K562 (cell line): ENCODE data around the gene ARFRP1. TPM values are rescaled to one million over a fixed set of nuclear protein-coding genes. Genes with fewer than 3 reads are reported as not detected.
A peak's percentile ranks its signal among the peaks of the same experiment; 100 is the strongest.

Experiments
- ATAC-seq: fragments of 200-7000 bp; cut with Tn5 transposase; 3 replicates; pipeline ENCODE4 v1.9.1; 2020; ENCODE audit warnings: moderate library complexity
- BruUV-seq: library from RNA; stranded (reverse); fragments of 400-500 nt; replicated peaks from 2 replicates; lab custom pipeline; 2021; lab: Mats Ljungman, UMichigan
- CTCF ChIA-PET: fragments of 300-600 bp; formaldehyde crosslinking; extraction: SDS; loops from one replicate; lab custom pipeline; 2021; ENCODE audit warnings: low intra/inter-chr PET ratio; lab: Yijun Ruan, JAX
- POLR2A ChIA-PET: fragments of 300-600, 350-650 bp; sonication (Branson Sonifier 250); formaldehyde crosslinking; extraction: SDS; loops from one replicate; lab custom pipeline; 2021; ENCODE audit warnings: antibody characterized with exemption, inconsistent platforms; lab: Yijun Ruan, JAX
- DNase-seq, 4 experiments: peaks; one replicate each; pipeline versions ENCODE4 v3.0.0 to v3.0.0-alpha.2; 2011 to 2018; ENCODE audit warnings: low spot score in 3 of 4, mixed read lengths in 3 of 4; ENCODE audit errors: extremely low read depth in 1 of 4
- FAIRE-seq: peaks from 2 replicates; lab custom pipeline; 2011; peaks lifted over from hg19 to GRCh38; lab: Jason Lieb, UNC
- H2AFZ ChIP-seq: 2 replicates; pipeline ENCODE4 v1.6.0; 2011; ENCODE audit warnings: low read depth, low read length, control low read depth, inconsistent platforms
- H3K27ac ChIP-seq: fragments of 200-600 bp; 3 replicates; pipeline ENCODE4 v1.8.0; 2011; ENCODE audit warnings: low read depth, mild to moderate bottlenecking, control low read depth, inconsistent platforms, low read length, moderate library complexity, mixed read lengths; ENCODE audit errors: extremely low read depth
- H3K27me3 ChIP-seq, 2 experiments: fragments of 300-600 bp in 1 of 2; 2 replicates in 1 of 2; 3 replicates in 1 of 2; pipeline versions ENCODE4 v1.6.0 to v1.8.0; 2011; ENCODE audit warnings: inconsistent platforms in 2 of 2, low read length in 2 of 2, mild to moderate bottlenecking in 1 of 2, mixed read lengths in 1 of 2, moderate library complexity in 1 of 2; ENCODE audit not compliant: control insufficient read depth in 2 of 2, insufficient read depth in 2 of 2
- H3K36me3 ChIP-seq: fragments of 300-600 bp; 3 replicates; pipeline ENCODE4 v1.8.0; 2011; ENCODE audit warnings: mild to moderate bottlenecking, low read length, inconsistent platforms; ENCODE audit not compliant: control insufficient read depth, insufficient read depth
- H3K4me1 ChIP-seq, 2 experiments: fragments of 200-600 bp in 1 of 2; replicated peaks in 1 of 2; 2 replicates in 1 of 2; 3 replicates in 1 of 2; pipeline versions ENCODE4 v1.5.1 to v1.8.0; 2011; ENCODE audit warnings: inconsistent platforms in 2 of 2, low read length in 2 of 2, mild to moderate bottlenecking in 1 of 2, mixed read lengths in 1 of 2, moderate library complexity in 1 of 2; ENCODE audit not compliant: control insufficient read depth in 2 of 2, insufficient read depth in 2 of 2
- H3K4me2 ChIP-seq: 2 replicates; pipeline ENCODE4 v1.6.1; 2011; ENCODE audit warnings: low read length, control low read depth, inconsistent platforms, mixed read lengths; ENCODE audit not compliant: insufficient read depth
- H3K4me3 ChIP-seq: fragments of 200-600 bp; sonication (generic), shearing (Covaris generic); 2 replicates; pipeline ENCODE4 v1.5.1; 2016; ENCODE audit warnings: control low read depth, inconsistent platforms
- H3K79me2 ChIP-seq: fragments of 200-600 bp; 3 replicates; pipeline ENCODE4 v1.8.0; 2011; ENCODE audit warnings: low read length, inconsistent platforms; ENCODE audit not compliant: control insufficient read depth, insufficient read depth
- H3K9ac ChIP-seq, 2 experiments: 2 replicates each; pipeline versions ENCODE4 v1.6.0 to v1.6.1; 2011; ENCODE audit warnings: low read depth in 2 of 2, low read length in 2 of 2, control low read depth in 1 of 2, inconsistent platforms in 1 of 2, mild to moderate bottlenecking in 1 of 2, mixed read lengths in 1 of 2; ENCODE audit not compliant: insufficient read depth in 1 of 2
- H3K9me1 ChIP-seq: one replicate; pipeline ENCODE4 v1.6.0; 2011; ENCODE audit warnings: inconsistent platforms, mild to moderate bottlenecking, low read length, moderate library complexity; ENCODE audit not compliant: control insufficient read depth, insufficient read depth
- H3K9me3 ChIP-seq: replicated peaks from 2 replicates; pipeline ENCODE4 v1.5.1; 2011; ENCODE audit warnings: low read depth, low read length, inconsistent platforms; ENCODE audit not compliant: control insufficient read depth, insufficient read depth
- H4K20me1 ChIP-seq: replicated peaks from 2 replicates; pipeline ENCODE4 v1.6.1; 2011; ENCODE audit warnings: low read length, inconsistent platforms, mixed read lengths; ENCODE audit not compliant: control insufficient read depth, insufficient read depth
- BRD9 ChIP-seq: fragments of 450-650 bp; IDR thresholded peaks from 2 replicates; pipeline ENCODE4 v1.6.1; 2018; ENCODE audit warnings: low read depth; ENCODE audit not compliant: partially characterized antibody
- DDX20 ChIP-seq: fragments of 450-650 bp; IDR thresholded peaks from 2 replicates; pipeline ENCODE4 v1.6.1; 2016; ENCODE audit warnings: missing genetic modification characterization, low read depth, mild to moderate bottlenecking, missing compliant biosample characterization, moderate library complexity
- GABPA ChIP-seq: fragments of 200-800 bp; sonication (Bioruptor generic); conservative IDR thresholded peaks from 2 replicates; pipeline ENCODE4 v1.6.1; 2016; ENCODE audit warnings: low read depth, missing genetic modification characterization, missing compliant biosample characterization
- HDAC3 ChIP-seq: fragments of 450-650 bp; IDR thresholded peaks from 2 replicates; pipeline ENCODE4 v1.6.1; 2018; ENCODE audit warnings: borderline replicate concordance, mild to moderate bottlenecking, moderate library complexity; ENCODE audit not compliant: partially characterized antibody
- KLF16 ChIP-seq: IDR thresholded peaks from 2 replicates; pipeline ENCODE4 v1.6.1; 2016; ENCODE audit warnings: antibody characterized with exemption
- MCM3 ChIP-seq: fragments of 450-650 bp; IDR thresholded peaks from 2 replicates; pipeline ENCODE4 v1.6.1; 2016
- MTA3 ChIP-seq: fragments of 450-650 bp; formaldehyde crosslinking; IDR thresholded peaks from 2 replicates; pipeline ENCODE4 v1.6.1; 2017; ENCODE audit warnings: mild to moderate bottlenecking, borderline replicate concordance
- POLR2G ChIP-seq: fragments of 200-400 bp; formaldehyde crosslinking; IDR thresholded peaks from 2 replicates; pipeline ENCODE4 v1.6.1; 2017; ENCODE audit warnings: low read depth, mild to moderate bottlenecking, antibody characterized with exemption, low read length, moderate library complexity
- PREB ChIP-seq: sonication (generic); formaldehyde crosslinking; IDR thresholded peaks from 2 replicates; pipeline ENCODE4 v1.8.1; 2023; ENCODE audit warnings: mild to moderate bottlenecking, missing genetic modification reagents
- RBFOX2 ChIP-seq: fragments of 200-400 bp; formaldehyde crosslinking; IDR thresholded peaks from 2 replicates; pipeline ENCODE4 v1.6.1; 2017; ENCODE audit warnings: low read depth, mild to moderate bottlenecking, low read length, moderate library complexity
- RBM17 ChIP-seq: fragments of 200-400 bp; formaldehyde crosslinking; IDR thresholded peaks from 2 replicates; pipeline ENCODE4 v1.6.1; 2017; ENCODE audit warnings: low read depth, mild to moderate bottlenecking, low read length, borderline replicate concordance
- STAG1 ChIP-seq: sonication (generic); formaldehyde crosslinking; IDR thresholded peaks from 2 replicates; pipeline ENCODE4 v1.5.0; 2020; ENCODE audit warnings: missing genetic modification reagents, borderline replicate concordance
- SUPT5H ChIP-seq: fragments of 450-650 bp; IDR thresholded peaks from 2 replicates; pipeline ENCODE4 v1.6.1; 2016
- TAF15 ChIP-seq: fragments of 200-400 bp; formaldehyde crosslinking; IDR thresholded peaks from 2 replicates; pipeline ENCODE4 v1.6.1; 2017; ENCODE audit warnings: mild to moderate bottlenecking, low read depth, low read length, moderate library complexity
- THRAP3 ChIP-seq: fragments of 450-650 bp; IDR thresholded peaks from 2 replicates; pipeline ENCODE4 v1.6.1; 2016; ENCODE audit warnings: mild to moderate bottlenecking, inconsistent platforms, borderline replicate concordance
- ZNF277 ChIP-seq: fragments of 250-450 bp; sonication (Bioruptor Pico); IDR thresholded peaks from 2 replicates; pipeline ENCODE4 v1.8.0; 2022; ENCODE audit warnings: inconsistent platforms, mild to moderate bottlenecking, moderate library complexity, borderline replicate concordance
- WGBS: fragments of 100-300 bp; shearing (Covaris generic); methylation state at CpG from one replicate; pipeline ENCODE4 v1.1.6; 2016; ENCODE audit warnings: low coverage, mixed read lengths; ENCODE audit not compliant: insufficient coverage; ENCODE audit errors: missing lambda C conversion rate; 5-methylcytosine and 5-hydroxymethylcytosine counted together
- in situ Hi-C: fragments of 300-500 bp; cut with MboI; formaldehyde crosslinking; loops from 4 replicates; pipeline ENCODE4 v1.15.0; 2018; ENCODE audit warnings: inconsistent platforms, mixed read lengths
- intact Hi-C: fragments of 100-400 bp; cut with micrococcal nuclease; formaldehyde crosslinking; loops from 2 replicates; pipeline ENCODE4 v1.14.2; 2022
- polyA plus RNA-seq, 8 experiments: library from polyadenylated mRNA; depleted of rRNA in 4 of 8; stranded (reverse) in 5 of 8; unstranded in 3 of 8; fragments of >200 nt; fragmentation: Nextera tagmentation in 2 of 8; fragmentation: Illumina TruSeq in 1 of 8; extraction: Ambion mirVana in 2 of 8; extraction: Trizol in 1 of 8; gene quantifications; 2 replicates each; pipeline versions ENCODE4 v1.2.1 to v1.2.3, GENCODE V29; 2011 to 2014; ENCODE audit warnings: inconsistent platforms in 1 of 8, missing spikeins in 1 of 8
- total RNA-seq, 7 experiments: library from RNA; depleted of rRNA in 6 of 7; stranded (reverse); fragments of >200 nt in 6 of 7; fragmentation: Illumina TruSeq in 2 of 7; extraction: Trizol in 2 of 7; gene quantifications; 2 replicates each; pipeline versions ENCODE4 v1.2.1 to v1.2.3, GENCODE V29; 2011 to 2021; ENCODE audit warnings: low replicate concordance in 1 of 7

Gene ARFRP1
- total and polyA plus RNA-seq, 9 of the 15 experiments (the other 6 are each of a cell fraction or from before 2014, with no cell fraction given) = 2.2 to 78.9 (median 37.3) TPM

- TF ChIP-seq TAF15 (no peak), RBM17 (no peak), KLF16 (no peak), THRAP3 (no peak), ZNF277 (CRISPR knock-in tag) (no peak), BRD9 (no peak), DDX20 (no peak), RBFOX2 (0 out of 2 replicates have a peak, but pooled peaks have one; percentile 11), PREB (CRISPR knock-in tag) (no peak), MTA3 (no peak), STAG1 (no peak), MCM3 (no peak), POLR2G (peak; percentile 60; the same call in 1 of the 2 replicates), GABPA (tag) (no peak), SUPT5H (peak; percentile 19; the same call in 1 of the 2 replicates), HDAC3 (no peak)
- H3K79me2 ChIP-seq = peaks cover 23% of the 10 kb centered on the region
- WGBS = 87% methylated on average over 21 of the region's 30 CpGs
- H3K27ac ChIP-seq = no peak overlapping the region
- ATAC-seq (no peak), FAIRE-seq (no peak), DNase-seq (peak in 2 of 4 experiments; percentile 7 to 10)
- H3K4me2 ChIP-seq = no peak overlapping the region
- H3K9ac ChIP-seq = no peak overlapping the region
- peaks cover 11 to 79% of the 10 kb centered on the region in 2 experiments for H3K4me1 ChIP-seq
- no TSS peak for BruUV-seq
- ChIA-PET CTCF (interaction anchor here (0.7 kb wide), 1 partner anchor 120 kb away, joined by 4 read pairs; no protein-coding TSS in a partner anchor), POLR2A (interaction anchor here (0.5 to 1.5 kb wide), 3 partner anchors 9 to 326 kb away, joined by 3 to 6 read pairs (median 3); partner anchors contain the start of gene TPD52L2)
- peaks cover 57% of the 10 kb centered on the region; the same call in 2 of the 3 replicates for H3K36me3 ChIP-seq
- H3K27me3 ChIP-seq = no peaks in the 10 kb centered on the region
- H3K9me3 ChIP-seq = no peaks in the 10 kb centered on the region; the same call in none of the 2 replicates
- intact Hi-C loops (no loop called here), in situ Hi-C loops (no loop called here)
- no peaks in the 10 kb centered on the region for H3K9me1 ChIP-seq
- H4K20me1 ChIP-seq = no peaks in the 10 kb centered on the region; the same call in 1 of the 2 replicates
- no peak overlapping the region for H3K4me3 ChIP-seq
- H2AFZ ChIP-seq = no peak overlapping the region
These were observed 29.3 kb upstream of the ARFRP1 start for GRCh38 chr20:63736893-63737694.
